GM21723 (cell line): ENCODE data around the gene GPR150.
A peak's percentile ranks its signal among the peaks of the same experiment; 100 is the strongest.

ENCODE experiments used
- ATAC-seq: cut with Tn5 transposase; IDR thresholded peaks from one replicate; pipeline ENCODE4 v1.9.1; 2021; ENCODE audit warnings: mild to moderate bottlenecking, moderate library complexity; ENCODE audit not compliant: unreplicated experiment

Gene GPR150

DNA sequence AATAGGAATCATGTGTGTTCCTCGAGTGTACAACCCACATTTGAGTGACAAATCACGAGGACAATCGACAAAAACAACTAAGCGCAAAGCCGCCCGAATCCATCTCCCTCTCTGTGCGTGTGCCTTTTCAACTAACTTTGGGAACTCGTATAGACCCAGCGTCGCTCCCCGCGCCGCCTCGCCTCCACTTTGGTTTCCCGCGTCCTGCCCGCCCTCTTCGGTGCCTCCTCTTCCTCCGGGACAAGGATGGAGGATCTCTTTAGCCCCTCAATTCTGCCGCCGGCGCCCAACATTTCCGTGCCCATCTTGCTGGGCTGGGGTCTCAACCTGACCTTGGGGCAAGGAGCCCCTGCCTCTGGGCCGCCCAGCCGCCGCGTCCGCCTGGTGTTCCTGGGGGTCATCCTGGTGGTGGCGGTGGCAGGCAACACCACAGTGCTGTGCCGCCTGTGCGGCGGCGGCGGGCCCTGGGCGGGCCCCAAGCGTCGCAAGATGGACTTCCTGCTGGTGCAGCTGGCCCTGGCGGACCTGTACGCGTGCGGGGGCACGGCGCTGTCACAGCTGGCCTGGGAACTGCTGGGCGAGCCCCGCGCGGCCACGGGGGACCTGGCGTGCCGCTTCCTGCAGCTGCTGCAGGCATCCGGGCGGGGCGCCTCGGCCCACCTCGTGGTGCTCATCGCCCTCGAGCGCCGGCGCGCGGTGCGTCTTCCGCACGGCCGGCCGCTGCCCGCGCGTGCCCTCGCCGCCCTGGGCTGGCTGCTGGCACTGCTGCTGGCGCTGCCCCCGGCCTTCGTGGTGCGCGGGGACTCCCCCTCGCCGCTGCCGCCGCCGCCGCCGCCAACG is at the start of gene GPR150:
Gene GPR150, plus strand, starts transcription at position 58 of the 840 bp plus-strand sequence. Its CDS starts 189 bp downstream, at position 247.
- ATAC-seq, result peak; percentile 69

DNA sequence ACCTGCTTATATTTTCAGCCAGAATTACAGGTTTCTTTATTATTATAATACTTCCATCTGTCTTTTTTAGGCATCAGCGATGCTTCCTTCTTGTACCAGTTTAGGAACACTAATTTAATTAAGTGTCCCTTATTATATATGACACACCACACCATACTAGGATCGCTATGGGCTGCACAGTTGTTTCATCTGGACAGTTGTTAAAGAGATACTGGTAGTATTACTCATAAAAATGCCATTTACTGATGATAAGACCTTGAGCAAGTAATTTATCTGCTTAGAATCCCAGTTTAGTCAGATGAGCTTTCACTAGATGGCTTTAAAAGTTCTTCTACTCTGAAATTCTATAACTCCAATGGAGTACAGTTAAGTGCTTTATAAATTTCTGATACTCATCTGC is 47.9 kb upstream of the GPR150 start:
- no peak for ATAC-seq

DNA sequence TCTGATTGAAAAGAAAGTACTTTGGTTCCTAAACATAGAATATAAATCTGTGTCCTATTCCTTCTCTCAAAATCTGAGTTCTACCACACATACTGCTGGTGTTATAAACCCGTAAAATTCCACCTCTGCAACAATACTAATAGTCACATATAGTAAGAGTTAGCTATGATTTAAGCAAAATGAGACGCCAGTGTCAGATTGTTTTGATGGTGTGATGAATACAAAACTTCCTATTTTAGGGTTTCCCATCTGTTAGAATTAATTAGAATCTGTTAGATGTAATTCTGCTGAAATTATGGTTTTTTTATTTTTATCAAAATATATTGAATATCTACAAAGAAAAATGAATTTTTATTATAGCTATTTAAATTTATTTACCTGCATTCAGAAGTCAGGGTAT is 38.3 kb upstream of the GPR150 start:
- ATAC-seq, result no peak

DNA sequence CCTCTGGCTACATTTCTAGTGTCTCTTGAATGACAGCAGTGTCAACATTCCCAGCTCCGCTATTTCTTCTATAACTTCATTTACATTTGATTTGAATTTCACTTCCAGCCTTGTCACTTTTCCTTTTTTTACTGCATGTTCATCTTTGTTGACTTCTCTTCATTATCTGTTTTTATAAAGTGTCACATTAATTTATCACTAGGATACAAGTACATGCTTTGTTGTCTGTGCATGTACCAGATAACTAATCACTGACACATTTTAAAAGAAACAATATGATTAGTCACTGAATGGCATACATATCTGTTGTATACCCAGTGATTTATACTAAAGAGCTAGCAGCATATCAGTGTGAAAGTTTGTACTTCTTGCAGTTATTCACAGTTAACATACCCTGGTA is 35.9 kb upstream of the GPR150 start:
- no peak for ATAC-seq

DNA sequence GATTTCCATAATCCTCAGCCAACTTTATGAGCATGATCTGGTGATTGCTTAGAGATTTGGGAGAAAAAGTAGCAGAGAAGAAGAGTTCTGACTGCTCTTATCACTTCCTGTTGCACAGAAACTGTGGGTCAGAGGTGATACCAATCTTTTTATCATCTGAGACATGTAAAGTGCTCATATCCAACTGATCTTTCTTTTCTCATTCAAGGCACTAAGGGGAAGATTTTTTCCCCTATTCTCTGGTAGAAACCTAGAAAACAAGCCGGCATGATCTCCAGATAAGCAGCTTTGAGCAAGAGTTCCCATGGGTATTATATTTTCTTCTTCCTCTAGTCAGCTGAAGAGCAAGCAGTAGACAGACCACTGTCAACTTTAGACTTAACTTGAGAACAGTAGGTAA is 29.0 kb upstream of the GPR150 start:
- ATAC-seq, result peak; percentile 45

DNA sequence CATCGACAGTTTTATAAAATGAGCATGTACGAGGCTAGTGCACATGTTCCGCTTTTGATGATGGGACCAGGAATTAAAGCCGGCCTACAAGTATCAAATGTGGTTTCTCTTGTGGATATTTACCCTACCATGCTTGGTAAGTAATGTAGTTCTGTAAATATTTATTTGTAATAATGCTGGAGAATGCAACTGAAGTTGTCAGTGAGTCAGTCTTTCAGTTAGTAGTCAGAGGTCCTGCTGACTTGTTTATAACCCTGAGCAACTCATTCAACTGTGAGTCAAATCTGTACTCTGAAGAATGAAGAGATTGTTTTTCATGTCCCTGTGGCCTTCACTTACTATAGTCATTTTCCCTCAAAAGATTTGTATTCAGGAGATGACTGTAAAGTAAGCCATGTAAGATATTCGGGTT is 28.4 kb upstream of the GPR150 start:
- peak; percentile 88 for ATAC-seq

DNA sequence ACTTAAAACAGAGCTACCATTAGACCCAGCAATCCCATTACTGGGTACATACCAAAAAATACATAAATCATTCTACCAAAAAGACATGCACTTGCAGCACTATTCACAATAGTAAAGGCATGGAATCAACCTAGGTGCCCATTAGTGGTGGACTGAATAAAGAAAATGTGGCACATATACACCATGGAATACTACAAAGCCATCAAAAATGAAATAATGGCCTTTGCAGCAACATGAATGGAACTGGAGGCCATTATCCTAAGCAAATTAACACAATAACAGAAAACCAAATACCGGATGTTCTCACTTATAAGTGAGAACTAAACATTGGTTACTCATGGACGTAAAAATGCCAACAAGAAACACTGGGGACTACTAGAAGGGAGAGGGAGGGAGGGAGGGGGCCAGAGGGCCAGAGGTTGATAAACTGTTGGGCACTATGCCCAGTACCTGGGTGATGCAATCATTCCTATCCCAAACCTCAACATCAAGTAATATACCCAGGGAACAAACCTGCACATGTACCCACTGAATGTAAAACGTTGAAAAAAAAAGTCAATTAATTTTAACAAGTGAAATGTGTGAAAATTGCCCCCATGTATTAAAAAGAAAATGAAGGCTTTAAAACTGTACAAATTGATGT is 24.5 kb upstream of the GPR150 start:
- ATAC-seq, result no peak

DNA sequence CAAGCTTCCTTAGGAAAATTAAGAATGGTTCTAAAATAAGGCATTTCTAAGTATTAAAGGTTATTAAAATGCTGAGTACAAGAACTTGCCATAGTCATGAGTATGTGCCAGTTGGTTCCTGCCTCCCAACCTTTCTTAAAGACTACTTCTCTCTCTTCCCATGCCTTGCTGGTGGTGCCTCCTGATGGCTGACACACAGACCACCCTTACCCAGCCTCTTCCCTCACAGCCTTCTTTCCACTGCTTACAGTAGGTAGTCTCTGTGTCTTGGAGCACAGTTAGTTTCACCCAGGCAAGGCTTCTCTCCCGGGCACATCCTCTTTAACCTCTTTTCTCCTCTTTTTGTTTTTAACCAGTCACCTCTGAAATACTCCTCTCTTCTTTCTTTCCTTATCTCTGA is 20.6 kb upstream of the GPR150 start:
- ATAC-seq, result no peak

DNA sequence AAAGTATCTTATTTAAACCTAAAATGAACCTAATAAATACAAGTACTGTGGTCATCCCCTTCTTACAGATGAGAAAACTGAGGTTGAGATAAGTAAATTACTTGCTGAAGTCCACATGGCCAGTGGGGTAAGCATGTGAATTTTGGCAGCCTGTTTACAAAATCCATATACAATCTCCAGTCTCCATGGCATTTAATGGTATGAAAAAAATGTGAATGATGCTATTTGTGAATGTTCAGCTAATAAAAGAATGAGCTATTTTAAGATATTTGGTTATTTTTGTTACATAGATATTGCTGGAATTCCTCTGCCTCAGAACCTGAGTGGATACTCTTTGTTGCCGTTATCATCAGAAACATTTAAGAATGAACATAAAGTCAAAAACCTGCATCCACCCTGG is 19.3 kb upstream of the GPR150 start:
- no peak for ATAC-seq

DNA sequence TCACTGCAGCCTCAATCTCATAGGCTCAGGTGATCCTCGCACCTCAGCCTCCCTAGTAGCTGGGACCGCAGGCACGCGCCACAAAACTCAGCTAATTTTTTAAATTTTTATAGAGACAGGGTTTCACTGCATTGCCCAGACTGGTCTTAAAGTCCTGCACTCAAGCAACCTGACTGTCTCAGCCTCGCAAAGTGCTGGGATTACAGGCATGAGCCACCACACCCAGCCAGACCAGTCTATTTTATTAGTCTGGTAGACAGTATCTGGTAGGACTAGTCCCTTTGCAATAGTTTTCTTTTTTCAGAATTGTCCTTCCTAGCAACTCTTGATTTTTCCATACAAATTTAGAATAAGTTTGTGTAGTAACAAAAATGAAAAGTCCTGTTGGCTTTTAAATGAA is 14.1 kb upstream of the GPR150 start:
- no peak for ATAC-seq

DNA sequence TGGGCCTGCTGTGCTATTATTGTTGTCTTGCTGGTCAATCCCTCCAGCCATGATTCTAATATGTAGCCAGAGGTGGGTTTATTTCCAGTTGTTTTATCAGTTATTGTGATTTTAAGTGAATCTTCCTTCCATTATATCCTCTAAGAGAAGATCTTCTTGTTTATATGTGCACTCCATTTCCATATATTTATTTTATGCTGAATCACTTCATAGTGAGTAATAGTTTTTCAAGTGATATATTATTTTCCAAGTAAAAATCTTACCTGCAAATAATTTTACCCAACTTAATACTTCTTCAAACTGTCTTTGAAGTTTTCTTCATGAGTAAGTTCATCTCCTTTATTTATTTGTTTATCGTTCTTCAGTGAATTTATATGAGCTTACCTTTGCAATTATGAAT is 13.5 kb upstream of the GPR150 start:
- no peak for ATAC-seq

DNA sequence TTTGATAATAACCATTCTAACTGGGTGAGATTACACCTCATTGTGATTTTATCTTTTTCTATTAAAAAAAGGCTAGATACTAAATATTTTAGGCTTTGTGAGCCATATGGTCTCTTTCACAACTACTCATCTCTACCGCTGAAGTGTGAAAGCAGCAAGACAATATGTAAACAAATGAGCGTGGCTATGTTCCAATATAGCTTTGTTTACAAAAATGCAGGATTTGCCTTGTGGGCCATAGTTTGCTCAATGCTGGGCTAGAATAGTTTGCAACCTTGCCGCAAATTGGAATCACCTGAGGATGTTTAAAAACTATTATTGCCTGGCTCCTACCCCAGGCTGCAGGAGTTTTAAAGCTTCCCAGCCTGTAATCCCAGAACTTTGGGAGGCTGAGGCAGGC is 10.2 kb upstream of the GPR150 start:
- ATAC-seq, result no peak

DNA sequence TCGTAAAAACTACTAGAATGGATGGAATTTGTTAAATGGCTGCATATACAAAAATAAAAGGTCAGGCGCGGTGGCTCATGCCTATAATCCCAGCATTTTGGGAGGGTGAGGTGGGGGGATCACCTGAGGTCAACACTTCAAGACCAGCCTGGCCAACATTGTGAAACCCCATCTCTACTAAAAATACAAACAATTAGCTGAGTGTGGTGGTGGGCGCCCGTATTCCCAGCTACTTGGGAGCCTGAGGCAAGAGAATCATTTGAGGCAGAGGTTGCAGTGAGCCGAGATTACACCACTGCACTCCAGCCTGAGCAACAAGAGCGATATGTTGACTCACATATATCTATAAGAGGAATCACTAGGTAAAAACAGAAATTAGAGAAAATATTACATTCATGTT is 9.3 kb upstream of the GPR150 start:
- ATAC-seq, result no peak

DNA sequence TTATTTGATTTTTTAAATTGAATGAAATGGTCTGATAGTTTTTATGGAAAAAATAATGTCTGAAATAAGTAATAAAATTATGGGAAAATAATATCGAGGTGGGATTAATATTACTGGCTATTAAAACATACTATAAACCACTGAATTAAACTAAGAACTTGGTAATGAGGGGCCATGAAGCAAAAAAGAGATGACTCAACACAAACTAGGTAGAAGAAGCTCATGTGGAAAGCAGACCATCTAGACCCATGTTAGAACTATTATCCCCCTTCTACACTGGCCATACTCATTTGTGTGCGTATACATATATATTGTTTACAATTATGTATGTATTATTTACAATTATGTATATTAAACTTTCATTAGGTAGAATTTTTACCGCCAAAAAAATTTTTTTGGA is 8.5 kb upstream of the GPR150 start:
- no peak for ATAC-seq

DNA sequence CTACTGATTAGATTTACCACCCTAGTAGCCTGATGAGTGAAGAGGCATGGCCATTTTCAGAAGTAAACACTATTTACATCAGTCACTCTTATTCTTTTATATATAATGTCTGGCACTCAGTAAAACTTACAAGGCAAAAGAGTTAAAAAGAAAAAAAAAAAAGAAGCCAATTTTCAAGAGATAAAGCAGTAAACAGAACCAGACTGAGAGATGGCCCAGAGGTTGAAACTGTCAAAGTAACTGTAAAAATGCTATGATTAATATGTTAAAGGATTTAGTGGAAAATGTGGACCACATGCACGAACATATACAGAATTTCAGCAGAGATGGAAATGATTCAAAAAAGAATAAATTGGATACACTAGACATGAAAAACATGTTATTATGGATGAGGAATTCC is 6.4 kb upstream of the GPR150 start:
- ATAC-seq, result no peak

DNA sequence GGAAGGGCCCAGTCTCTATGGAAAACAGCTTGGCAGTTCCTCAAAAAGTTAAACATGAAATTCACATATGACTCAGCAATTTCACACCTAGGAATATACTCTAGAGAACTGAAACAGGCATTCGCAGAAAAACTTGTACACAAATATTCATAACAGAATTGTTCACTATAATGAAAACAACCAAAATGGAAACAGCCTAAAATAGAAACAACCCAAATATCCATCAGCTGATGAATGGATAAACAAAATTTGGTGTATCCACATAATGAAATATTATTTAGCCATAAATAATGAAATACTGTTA is 4.8 kb upstream of the GPR150 start:
- ATAC-seq, result peak; percentile 52

DNA sequence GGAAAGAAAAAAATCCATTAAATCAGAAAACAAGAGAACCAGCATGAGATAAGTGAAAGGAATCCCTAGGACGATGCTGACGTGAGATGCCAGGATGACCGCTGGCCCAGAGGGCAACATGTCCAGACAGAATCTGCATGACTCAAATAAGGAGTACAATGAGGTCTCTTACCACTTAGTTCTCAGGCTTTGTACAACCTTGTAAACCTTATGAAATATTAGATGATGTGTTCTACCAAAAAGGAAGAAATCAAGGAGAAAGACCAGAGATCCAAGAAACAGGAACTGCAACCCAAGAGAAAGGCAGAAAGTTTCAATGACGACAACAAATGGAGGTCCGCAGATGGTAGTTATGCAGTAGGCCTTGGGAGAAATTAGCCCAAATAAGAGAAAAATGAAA is 2.8 kb upstream of the GPR150 start:
- ATAC-seq, result no peak

DNA sequence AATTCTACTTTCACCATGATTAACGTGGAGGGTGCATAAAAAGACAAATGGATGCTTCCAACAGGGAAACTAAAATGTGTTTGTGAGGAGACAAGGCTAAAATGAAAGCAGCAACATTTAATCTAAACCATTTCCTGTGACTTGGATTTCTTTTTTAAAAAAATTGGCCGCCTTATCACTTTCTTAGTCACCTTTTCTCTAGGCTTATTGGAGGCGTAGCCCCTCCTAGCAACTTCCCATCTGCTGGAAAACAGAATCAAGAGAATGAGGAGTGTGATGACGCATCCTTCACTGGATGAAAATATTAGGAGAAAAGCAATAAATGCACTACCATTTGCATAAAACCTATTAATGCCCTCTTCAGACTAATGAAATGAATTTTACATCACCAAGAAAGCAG is 791 bp upstream of the GPR150 start:
- ATAC-seq, result no peak

DNA sequence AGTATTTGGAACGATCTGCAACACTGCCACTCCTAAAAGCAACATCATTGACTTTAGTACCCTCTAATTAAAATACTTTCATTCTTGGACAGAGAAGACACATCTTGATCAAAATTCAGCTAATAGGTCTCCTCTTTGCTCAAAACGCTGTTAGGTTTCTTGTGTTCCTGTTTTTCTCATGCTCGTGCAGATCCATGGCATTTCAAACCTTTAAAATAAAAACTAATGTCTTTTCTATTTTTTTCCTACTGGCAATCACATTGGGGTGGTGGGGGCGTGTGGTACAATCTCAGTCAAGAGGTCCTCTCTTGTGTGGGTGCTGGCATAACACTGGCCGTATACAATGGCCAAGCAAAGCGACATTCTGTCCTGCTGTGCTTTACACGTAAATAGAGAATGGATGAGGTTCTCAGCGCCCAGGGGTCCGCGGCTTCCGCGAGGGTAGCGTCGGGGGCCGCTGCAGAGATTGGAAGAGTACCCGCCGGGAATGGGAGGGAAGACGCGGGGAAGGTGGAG is 315 bp upstream of the GPR150 start:
- no peak for ATAC-seq

DNA sequence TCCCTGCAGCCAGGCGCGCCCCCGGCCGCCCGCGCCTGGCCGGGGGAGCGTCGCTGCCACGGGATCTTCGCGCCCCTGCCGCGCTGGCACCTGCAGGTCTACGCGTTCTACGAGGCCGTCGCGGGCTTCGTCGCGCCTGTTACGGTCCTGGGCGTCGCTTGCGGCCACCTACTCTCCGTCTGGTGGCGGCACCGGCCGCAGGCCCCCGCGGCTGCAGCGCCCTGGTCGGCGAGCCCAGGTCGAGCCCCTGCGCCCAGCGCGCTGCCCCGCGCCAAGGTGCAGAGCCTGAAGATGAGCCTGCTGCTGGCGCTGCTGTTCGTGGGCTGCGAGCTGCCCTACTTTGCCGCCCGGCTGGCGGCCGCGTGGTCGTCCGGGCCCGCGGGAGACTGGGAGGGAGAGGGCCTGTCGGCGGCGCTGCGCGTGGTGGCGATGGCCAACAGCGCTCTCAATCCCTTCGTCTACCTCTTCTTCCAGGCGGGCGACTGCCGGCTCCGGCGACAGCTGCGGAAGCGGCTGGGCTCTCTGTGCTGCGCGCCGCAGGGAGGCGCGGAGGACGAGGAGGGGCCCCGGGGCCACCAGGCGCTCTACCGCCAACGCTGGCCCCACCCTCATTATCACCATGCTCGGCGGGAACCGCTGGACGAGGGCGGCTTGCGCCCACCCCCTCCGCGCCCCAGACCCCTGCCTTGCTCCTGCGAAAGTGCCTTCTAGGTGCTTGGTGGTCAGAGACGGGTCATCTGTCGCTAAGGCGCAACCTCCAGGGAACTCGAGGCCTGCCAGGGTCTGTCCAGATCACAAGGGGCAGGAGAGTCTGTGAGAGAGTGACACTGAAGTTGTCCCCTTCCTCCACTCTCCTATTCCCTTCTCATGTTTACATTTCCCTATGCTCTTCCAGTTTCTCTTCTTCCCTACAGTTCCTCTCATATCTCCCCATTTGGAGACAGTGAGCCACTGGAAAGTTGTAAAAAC is 1.3 kb downstream of the GPR150 start:
- ATAC-seq, result peak; percentile 52

DNA sequence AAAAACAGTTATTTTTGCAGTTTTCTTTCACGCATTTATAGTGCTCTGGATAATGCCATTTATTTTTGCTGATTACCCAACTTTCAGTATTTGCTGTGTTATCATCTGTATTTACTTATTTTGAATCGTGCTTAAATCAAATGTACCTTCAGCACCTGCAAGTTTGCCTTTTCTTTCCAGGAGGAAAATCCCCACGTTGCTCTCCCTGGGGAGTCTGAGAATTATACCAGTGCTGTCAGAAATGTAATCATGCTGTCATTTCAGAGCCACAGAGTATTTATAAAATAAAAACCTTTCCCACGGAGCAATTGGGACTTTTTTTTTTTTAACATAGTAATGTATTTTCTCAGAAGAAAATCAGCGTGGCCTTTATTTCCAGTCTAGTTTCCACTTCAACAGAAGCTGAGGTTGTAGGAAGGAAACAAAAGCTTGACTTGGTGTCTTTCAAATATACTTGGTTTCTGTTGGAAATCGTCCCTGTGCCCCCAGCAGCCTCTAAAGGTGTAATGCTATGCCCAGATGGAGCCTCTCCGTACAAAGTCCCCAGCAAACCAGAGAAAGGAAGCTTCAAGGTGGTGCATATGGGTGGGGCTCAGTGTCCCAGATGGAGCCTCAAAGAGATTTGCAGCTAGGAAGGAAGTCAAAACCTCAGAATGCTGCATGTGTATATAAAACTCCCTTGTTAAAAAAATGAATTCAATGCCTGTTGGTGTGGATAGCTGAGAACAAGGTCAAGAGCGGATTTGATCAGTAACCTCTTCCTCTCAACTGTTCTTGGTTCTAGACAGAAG is 2.1 kb downstream of the GPR150 start:
- ATAC-seq, result no peak
